Smooth muscle cell (in vitro differentiated cells): ENCODE results near the gene SESTD1. TPM values are rescaled to one million over a fixed set of nuclear protein-coding genes. Genes with fewer than 3 reads are reported as not detected.

ENCODE experiments used
- DNase-seq: peaks from one replicate; lab custom pipeline; 2025; ENCODE audit not compliant: unreplicated experiment; lab: John Stamatoyannopoulos, UW
- H2AFZ ChIP-seq: fragments of 200-600 bp; sonication (generic); 2 replicates; pipeline ENCODE4 v1.6.0; 2016; ENCODE audit warnings: antibody characterized with exemption, low read depth, mild to moderate bottlenecking
- H3F3A ChIP-seq: fragments of 200-600 bp; sonication (generic); 2 replicates; pipeline ENCODE4 v1.6.0; 2017; ENCODE audit warnings: antibody characterized with exemption, low read depth
- H3K27ac ChIP-seq: fragments of 200-600 bp; sonication (generic); 2 replicates; pipeline ENCODE4 v1.5.1; 2016; ENCODE audit warnings: low read depth, mild to moderate bottlenecking
- H3K27me3 ChIP-seq: fragments of 200-600 bp; sonication (generic); 2 replicates; pipeline ENCODE4 v1.6.1; 2016; ENCODE audit warnings: low read depth, mild to moderate bottlenecking
- H3K36me3 ChIP-seq: fragments of 200-600 bp; sonication (generic); 2 replicates; pipeline ENCODE4 v1.5.1; 2016; ENCODE audit warnings: low read depth
- H3K4me1 ChIP-seq: fragments of 200-600 bp; sonication (generic); 2 replicates; pipeline ENCODE4 v1.5.1; 2016; ENCODE audit warnings: low read depth
- H3K4me2 ChIP-seq: fragments of 200-600 bp; sonication (generic); 2 replicates; pipeline ENCODE4 v1.6.0; 2016; ENCODE audit warnings: mild to moderate bottlenecking
- H3K4me3 ChIP-seq: fragments of 200-600 bp; sonication (generic); 2 replicates; pipeline ENCODE4 v1.5.1; 2016; ENCODE audit warnings: mild to moderate bottlenecking
- H3K79me2 ChIP-seq: fragments of 200-600 bp; sonication (generic); 2 replicates; pipeline ENCODE4 v1.6.0; 2016; ENCODE audit warnings: low read depth, mild to moderate bottlenecking
- H3K9ac ChIP-seq: fragments of 200-600 bp; sonication (generic); 2 replicates; pipeline ENCODE4 v1.6.0; 2016; ENCODE audit warnings: low read depth
- H3K9me3 ChIP-seq: fragments of 200-600 bp; sonication (generic); replicated peaks from 2 replicates; pipeline ENCODE4 v1.5.1; 2016; ENCODE audit warnings: low read depth
- H4K20me1 ChIP-seq: fragments of 200-600 bp; sonication (generic); 2 replicates; pipeline ENCODE4 v1.6.0; 2016; ENCODE audit warnings: low read depth
- WGBS: methylation state at CpG from one replicate; pipeline ENCODE4 v1.1.7; 2016; ENCODE audit warnings: low lambda C conversion rate; 5-methylcytosine and 5-hydroxymethylcytosine counted together
- polyA plus RNA-seq: library from polyadenylated mRNA; unstranded; fragments of >200 nt; fragmentation: Nextera tagmentation; extraction: Ambion mirVana; gene quantifications from 2 replicates; pipeline ENCODE4 v1.2.1, GENCODE V29; 2016
- total RNA-seq: library from RNA; depleted of rRNA; stranded (reverse); fragments of >200 nt; gene quantifications from 2 replicates; pipeline ENCODE4 v1.2.3, GENCODE V29; 2014
- TF ChIP-seq, protein P1 (sequence below): fragments of 200-600 bp; sonication (generic); IDR thresholded peaks from 2 replicates; pipeline ENCODE4 v1.5.1; 2017; ENCODE audit warnings: borderline replicate concordance, mild to moderate bottlenecking, antibody characterized with exemption; ENCODE audit not compliant: insufficient read depth, poor library complexity, severe bottlenecking

SESTD1 gene
- total and polyA plus RNA-seq, 2 experiments from 2014 or later = 29.1 to 82.3 TPM

DNA sequence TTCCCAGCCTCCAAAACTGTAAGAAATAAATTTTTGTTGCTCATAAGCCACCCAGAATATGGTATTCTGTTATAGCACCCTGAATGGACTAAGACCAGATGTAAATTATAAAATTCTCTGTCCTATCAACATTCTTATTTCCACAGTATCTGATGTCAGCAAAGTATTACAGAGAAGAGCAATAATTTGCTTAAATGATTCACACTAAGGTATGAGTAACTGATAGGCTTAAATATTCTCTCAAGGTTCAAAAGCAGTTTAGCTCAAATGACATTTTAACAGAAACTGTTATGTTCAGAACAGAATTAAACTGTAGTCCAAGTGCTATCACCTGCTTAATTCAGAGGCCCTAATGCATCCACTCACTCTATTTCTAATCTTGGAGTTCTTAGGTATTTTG, 12.8 kb downstream of the SESTD1 start:
- no peaks in the 10 kb centered on the region for H3F3A ChIP-seq
- no peaks in the 10 kb centered on the region for H3K36me3 ChIP-seq
- H4K20me1 ChIP-seq = peaks cover 93% of the 10 kb centered on the region
- no peak for DNase-seq
- H3K4me2 ChIP-seq = no peak overlapping the region
- peak overlapping the region; percentile 37 for H3K27ac ChIP-seq
- H3K9ac ChIP-seq = no peak overlapping the region
- no peaks in the 10 kb centered on the region for H3K9me3 ChIP-seq
- no peak overlapping the region for H3K4me3 ChIP-seq
- no peaks in the 10 kb centered on the region for H3K27me3 ChIP-seq
- H3K79me2 ChIP-seq = peaks cover 100% of the 10 kb centered on the region
- no peak overlapping the region for H2AFZ ChIP-seq
- H3K4me1 ChIP-seq = peaks cover 13% of the 10 kb centered on the region
- TF ChIP-seq, protein P1, sequence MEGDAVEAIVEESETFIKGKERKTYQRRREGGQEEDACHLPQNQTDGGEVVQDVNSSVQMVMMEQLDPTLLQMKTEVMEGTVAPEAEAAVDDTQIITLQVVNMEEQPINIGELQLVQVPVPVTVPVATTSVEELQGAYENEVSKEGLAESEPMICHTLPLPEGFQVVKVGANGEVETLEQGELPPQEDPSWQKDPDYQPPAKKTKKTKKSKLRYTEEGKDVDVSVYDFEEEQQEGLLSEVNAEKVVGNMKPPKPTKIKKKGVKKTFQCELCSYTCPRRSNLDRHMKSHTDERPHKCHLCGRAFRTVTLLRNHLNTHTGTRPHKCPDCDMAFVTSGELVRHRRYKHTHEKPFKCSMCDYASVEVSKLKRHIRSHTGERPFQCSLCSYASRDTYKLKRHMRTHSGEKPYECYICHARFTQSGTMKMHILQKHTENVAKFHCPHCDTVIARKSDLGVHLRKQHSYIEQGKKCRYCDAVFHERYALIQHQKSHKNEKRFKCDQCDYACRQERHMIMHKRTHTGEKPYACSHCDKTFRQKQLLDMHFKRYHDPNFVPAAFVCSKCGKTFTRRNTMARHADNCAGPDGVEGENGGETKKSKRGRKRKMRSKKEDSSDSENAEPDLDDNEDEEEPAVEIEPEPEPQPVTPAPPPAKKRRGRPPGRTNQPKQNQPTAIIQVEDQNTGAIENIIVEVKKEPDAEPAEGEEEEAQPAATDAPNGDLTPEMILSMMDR = no peak

DNA sequence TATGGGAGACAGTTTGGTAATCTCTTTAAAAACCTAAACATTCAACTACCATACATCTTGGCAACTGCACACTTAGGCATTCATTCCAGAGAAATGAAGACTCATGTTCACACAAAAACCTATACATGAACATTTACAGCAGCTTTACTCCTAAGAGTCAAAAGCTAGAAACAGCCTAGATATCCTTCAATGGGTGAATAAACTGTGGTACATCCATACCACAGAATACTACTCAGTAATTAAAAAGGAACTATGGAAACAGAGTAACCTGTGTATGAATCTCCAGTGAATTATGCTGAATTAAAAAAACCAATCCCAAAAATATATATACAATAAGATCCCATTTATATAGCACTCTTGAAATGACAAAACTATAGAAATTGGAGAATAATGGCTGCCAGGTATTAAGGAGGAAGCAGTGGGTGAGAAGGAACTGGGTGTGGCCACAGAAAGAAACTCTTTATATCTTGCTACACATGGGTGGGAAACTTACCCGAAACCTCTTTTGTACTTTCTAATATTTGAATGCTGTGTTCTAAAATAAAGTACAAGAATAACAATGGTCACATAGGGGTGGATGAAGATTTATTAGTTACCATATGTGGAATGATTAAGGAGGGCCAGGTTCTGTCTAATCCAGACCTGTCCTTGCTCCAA, 13.7 kb downstream of the SESTD1 start:
- Histone ChIP-seq H3K27ac (no peak overlapping the region), H3F3A (no peaks in the 10 kb centered on the region), H3K4me1 (peaks cover 13% of the 10 kb centered on the region), H3K36me3 (no peaks in the 10 kb centered on the region), H3K4me3 (no peak overlapping the region), H4K20me1 (peaks cover 96% of the 10 kb centered on the region), H3K27me3 (no peaks in the 10 kb centered on the region), H3K79me2 (peaks cover 100% of the 10 kb centered on the region), H3K4me2 (no peak overlapping the region), H3K9me3 (no peaks in the 10 kb centered on the region), H2AFZ (no peak overlapping the region), H3K9ac (no peak overlapping the region)
- WGBS = 100% methylated on average over 1 of the region's 1 CpG
- TF ChIP-seq, protein P1 = no peak
- no peak for DNase-seq

DNA sequence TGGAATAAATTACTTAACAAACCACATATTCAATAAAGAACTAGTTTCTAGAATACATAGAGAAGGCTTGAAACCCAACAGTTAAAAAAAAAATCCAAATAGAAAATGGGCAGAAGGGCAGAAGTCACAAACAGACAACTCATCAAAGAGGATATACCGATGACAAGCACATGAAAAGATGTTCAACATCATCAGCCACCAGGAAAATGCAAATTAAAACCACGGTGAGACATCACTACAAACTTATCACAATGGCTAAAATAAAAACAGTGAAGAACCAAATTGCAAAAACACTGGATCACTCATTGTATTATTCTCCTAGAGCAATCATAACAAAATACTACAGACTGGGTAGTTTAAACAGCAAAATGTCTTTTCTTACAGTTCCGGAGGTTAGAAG, 14.5 kb downstream of the SESTD1 start:
- no peak for DNase-seq
- Histone ChIP-seq H3K27me3 (no peaks in the 10 kb centered on the region), H2AFZ (no peak overlapping the region), H3K27ac (no peak overlapping the region), H3K4me2 (no peak overlapping the region), H3K4me1 (peaks cover 13% of the 10 kb centered on the region), H4K20me1 (peaks cover 94% of the 10 kb centered on the region), H3F3A (no peaks in the 10 kb centered on the region), H3K9ac (no peak overlapping the region), H3K4me3 (no peak overlapping the region), H3K79me2 (peaks cover 100% of the 10 kb centered on the region), H3K36me3 (no peaks in the 10 kb centered on the region), H3K9me3 (no peaks in the 10 kb centered on the region)
- WGBS = 96% methylated on average over 3 of the region's 3 CpGs
- TF ChIP-seq, protein P1 = no peak

DNA sequence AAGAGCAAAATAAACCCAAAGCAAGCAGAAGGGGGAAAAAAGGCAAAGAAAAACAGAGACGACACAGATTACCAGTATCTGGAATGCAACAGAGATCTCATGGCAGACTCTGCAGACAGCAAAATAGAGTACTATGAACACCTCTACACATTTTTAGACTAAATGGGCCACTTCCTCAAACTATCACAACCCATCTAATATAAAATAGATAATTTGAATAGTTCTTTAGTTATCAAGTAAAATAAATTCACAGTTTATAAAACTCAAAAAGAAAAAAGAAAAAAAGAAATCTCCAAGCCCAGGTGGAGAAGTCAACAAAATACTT, 16.6 kb downstream of the SESTD1 start:
- H3K36me3 ChIP-seq = no peaks in the 10 kb centered on the region
- no peak overlapping the region for H3K27ac ChIP-seq
- H2AFZ ChIP-seq = no peak overlapping the region
- no peak for DNase-seq
- no peaks in the 10 kb centered on the region for H3F3A ChIP-seq
- TF ChIP-seq, protein P1 = no peak
- WGBS = 74% methylated on average over 1 of the region's 1 CpG
- H3K9me3 ChIP-seq = no peaks in the 10 kb centered on the region
- H3K4me2 ChIP-seq = no peak overlapping the region
- H3K27me3 ChIP-seq = no peaks in the 10 kb centered on the region
- H3K9ac ChIP-seq = peak overlapping the region; percentile 15
- peaks cover 100% of the 10 kb centered on the region for H3K79me2 ChIP-seq
- peaks cover 9% of the 10 kb centered on the region for H3K4me1 ChIP-seq
- H4K20me1 ChIP-seq = peaks cover 92% of the 10 kb centered on the region
- no peak overlapping the region for H3K4me3 ChIP-seq
